Measurements from ENCODE around the gene MAMSTR. TPM values are rescaled to one million over a fixed set of nuclear protein-coding genes. Genes with fewer than 3 reads are reported as not detected.

Gene MAMSTR
- total and polyA plus RNA-seq, 2 donors (not counting 1 experiment from before 2014, with no cell fraction given), result 0.84 to 0.99 TPM

DNA sequence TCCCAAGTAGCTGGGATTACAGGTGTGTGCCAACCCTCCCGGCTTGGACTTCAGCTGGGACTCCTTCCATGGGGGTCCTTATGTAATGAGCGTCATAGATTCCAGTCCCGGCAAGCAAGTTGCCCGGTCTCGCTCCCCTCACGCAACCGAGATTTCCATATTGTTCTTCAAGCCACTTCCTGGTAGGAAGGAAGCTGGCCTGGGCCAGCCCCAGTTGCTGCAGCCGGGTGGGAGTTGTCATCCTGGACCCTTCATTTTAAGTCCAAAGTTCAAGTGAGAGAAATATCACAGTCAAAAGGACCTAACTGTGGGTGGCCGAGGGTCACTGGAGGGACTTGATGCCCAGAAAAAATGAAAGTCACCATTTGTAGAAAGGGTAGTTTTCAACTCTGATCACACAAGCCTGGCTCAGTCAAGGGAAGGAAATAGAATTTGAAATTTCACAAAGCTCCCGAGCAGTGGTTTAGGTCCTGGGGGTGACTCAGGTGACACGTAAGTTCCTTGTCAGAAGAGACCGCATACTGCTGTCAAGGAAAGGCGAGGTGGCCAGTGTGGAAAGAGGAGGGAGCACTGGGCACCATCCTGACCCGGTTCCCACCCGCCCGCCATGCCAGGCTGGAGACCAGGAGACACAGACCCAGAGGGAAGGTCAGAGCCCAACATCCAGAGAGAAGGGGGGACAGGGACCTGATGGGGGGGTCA lies 41.1 kb upstream of the MAMSTR start:
- no peak for DNase-seq (ENCODE audit: low read depth in 2 of 2)
- no peaks in the 10 kb centered on the region for H3K4me1 ChIP-seq (ENCODE audit: control insufficient read depth, extremely low read depth, insufficient read depth, low read length)
- H3K9ac ChIP-seq (ENCODE audit: insufficient read depth, low read length), result no peak overlapping the region
- no peak overlapping the region for H2AFZ ChIP-seq (ENCODE audit: low read length)
- H3K27me3 ChIP-seq (ENCODE audit: control insufficient read depth, insufficient read depth, low read length), result peaks cover 9% of the 10 kb centered on the region
- H3K79me2 ChIP-seq (ENCODE audit: control insufficient read depth, insufficient read depth, low read length), result no peaks in the 10 kb centered on the region
- TF ChIP-seq EZH2 (IDR thresholded peaks at IDR 0.05; ENCODE audit: low read length, missing control alignments), result no peak
- TF ChIP-seq, protein P1, sequence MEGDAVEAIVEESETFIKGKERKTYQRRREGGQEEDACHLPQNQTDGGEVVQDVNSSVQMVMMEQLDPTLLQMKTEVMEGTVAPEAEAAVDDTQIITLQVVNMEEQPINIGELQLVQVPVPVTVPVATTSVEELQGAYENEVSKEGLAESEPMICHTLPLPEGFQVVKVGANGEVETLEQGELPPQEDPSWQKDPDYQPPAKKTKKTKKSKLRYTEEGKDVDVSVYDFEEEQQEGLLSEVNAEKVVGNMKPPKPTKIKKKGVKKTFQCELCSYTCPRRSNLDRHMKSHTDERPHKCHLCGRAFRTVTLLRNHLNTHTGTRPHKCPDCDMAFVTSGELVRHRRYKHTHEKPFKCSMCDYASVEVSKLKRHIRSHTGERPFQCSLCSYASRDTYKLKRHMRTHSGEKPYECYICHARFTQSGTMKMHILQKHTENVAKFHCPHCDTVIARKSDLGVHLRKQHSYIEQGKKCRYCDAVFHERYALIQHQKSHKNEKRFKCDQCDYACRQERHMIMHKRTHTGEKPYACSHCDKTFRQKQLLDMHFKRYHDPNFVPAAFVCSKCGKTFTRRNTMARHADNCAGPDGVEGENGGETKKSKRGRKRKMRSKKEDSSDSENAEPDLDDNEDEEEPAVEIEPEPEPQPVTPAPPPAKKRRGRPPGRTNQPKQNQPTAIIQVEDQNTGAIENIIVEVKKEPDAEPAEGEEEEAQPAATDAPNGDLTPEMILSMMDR (conservative IDR thresholded peaks at IDR 0.05 in 1 of 2, IDR thresholded peaks at IDR 0.05 in 1 of 2; ENCODE audit: low read depth in 1 of 2, low read length in 2 of 2), result no peak
- no peak overlapping the region for H3K27ac ChIP-seq (ENCODE audit: insufficient read depth, low read length)
- H3K4me2 ChIP-seq (ENCODE audit: extremely low read depth, insufficient read depth, low read length), result no peak overlapping the region
- H3K9me3 ChIP-seq (ENCODE audit: control insufficient read depth, insufficient read depth, low read depth, low read length), result no peaks in the 10 kb centered on the region
- H3K36me3 ChIP-seq (ENCODE audit: control insufficient read depth, insufficient read depth, low read length), result no peaks in the 10 kb centered on the region
- H3K4me3 ChIP-seq (replicated peaks in 1 of 4; ENCODE audit: control extremely low read depth in 1 of 4, insufficient read depth in 1 of 4, low read depth in 3 of 4, low read length in 4 of 4), result no peak overlapping the region
- no peaks in the 10 kb centered on the region for H4K20me1 ChIP-seq (ENCODE audit: control insufficient read depth, extremely low read depth, insufficient read depth, low read length)

DNA sequence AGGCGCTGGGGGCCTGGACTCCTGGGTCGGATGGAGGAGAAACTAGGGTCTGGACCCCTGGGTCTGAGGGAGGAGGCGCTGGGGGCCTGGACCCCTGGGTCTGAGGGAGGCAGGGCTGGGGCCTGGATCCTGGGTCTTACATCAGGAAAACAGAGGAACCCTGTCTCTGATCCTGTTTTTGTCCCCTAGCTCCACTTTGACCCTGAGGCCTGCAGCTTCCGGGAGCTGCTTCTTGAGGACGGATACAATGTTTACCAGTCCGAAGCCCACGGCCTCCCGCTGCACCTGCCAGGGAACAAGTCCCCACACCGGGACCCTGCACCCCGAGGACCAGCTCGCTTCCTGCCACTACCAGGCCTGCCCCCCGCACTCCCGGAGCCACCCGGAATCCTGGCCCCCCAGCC lies 38.2 kb upstream of the MAMSTR start:
- H3K79me2 ChIP-seq (ENCODE audit: control insufficient read depth, insufficient read depth, low read length), result no peaks in the 10 kb centered on the region
- H3K36me3 ChIP-seq (ENCODE audit: control insufficient read depth, insufficient read depth, low read length), result no peaks in the 10 kb centered on the region
- H4K20me1 ChIP-seq (ENCODE audit: control insufficient read depth, extremely low read depth, insufficient read depth, low read length), result no peaks in the 10 kb centered on the region
- H3K4me1 ChIP-seq (ENCODE audit: control insufficient read depth, extremely low read depth, insufficient read depth, low read length), result no peaks in the 10 kb centered on the region
- H3K9me3 ChIP-seq (ENCODE audit: control insufficient read depth, insufficient read depth, low read depth, low read length), result no peaks in the 10 kb centered on the region
- H3K9ac ChIP-seq (ENCODE audit: insufficient read depth, low read length), result no peak overlapping the region
- no peak overlapping the region for H3K4me2 ChIP-seq (ENCODE audit: extremely low read depth, insufficient read depth, low read length)
- TF ChIP-seq, protein P1 (conservative IDR thresholded peaks at IDR 0.05 in 1 of 2, IDR thresholded peaks at IDR 0.05 in 1 of 2; ENCODE audit: low read depth in 1 of 2, low read length in 2 of 2), result no peak
- no peak for TF ChIP-seq EZH2 (IDR thresholded peaks at IDR 0.05; ENCODE audit: low read length, missing control alignments)
- no peak overlapping the region for H3K4me3 ChIP-seq (replicated peaks in 1 of 4; ENCODE audit: control extremely low read depth in 1 of 4, insufficient read depth in 1 of 4, low read depth in 3 of 4, low read length in 4 of 4)
- no peak overlapping the region for H2AFZ ChIP-seq (ENCODE audit: low read length)
- DNase-seq (ENCODE audit: low read depth in 2 of 2), result no peak
- H3K27me3 ChIP-seq (ENCODE audit: control insufficient read depth, insufficient read depth, low read length), result peaks cover 12% of the 10 kb centered on the region
- no peak overlapping the region for H3K27ac ChIP-seq (ENCODE audit: insufficient read depth, low read length)

DNA sequence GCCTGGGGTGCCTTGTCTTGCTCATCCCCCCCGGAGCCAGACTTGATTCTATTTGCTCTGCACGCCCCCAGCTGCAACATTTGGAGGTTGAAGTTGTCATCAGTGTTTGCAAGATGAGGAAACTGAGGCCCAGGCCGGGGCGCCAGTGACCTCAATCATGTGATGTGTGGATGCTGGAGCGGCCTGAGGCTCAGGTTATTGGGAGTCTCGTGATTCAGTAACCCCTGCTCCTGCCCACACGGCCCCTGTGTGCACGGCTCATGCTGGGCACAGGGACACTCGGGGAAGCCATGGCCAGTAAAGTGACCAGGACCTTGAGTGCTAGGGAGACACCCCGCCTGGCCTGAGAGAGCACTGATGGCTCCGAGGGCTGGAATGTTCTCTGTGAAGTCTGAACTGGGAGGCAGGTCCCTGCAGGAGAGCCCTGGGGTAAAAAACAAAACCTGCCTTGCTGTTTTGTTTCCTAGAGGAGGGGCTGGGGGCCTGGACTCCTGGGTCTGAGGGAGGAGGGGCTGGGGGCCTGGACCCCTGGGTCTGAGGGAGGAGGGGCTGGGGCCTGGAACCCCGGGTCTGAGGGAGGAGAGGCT lies 37.7 kb upstream of the MAMSTR start:
- Histone ChIP-seq H3K79me2 (ENCODE audit: control insufficient read depth, insufficient read depth, low read length) (no peaks in the 10 kb centered on the region), H3K27ac (ENCODE audit: insufficient read depth, low read length) (no peak overlapping the region), H3K27me3 (ENCODE audit: control insufficient read depth, insufficient read depth, low read length) (peaks cover 11% of the 10 kb centered on the region), H3K4me1 (ENCODE audit: control insufficient read depth, extremely low read depth, insufficient read depth, low read length) (peaks cover 2% of the 10 kb centered on the region), H3K4me3 (replicated peaks in 1 of 4; ENCODE audit: control extremely low read depth in 1 of 4, insufficient read depth in 1 of 4, low read depth in 3 of 4, low read length in 4 of 4) (no peak overlapping the region), H2AFZ (ENCODE audit: low read length) (no peak overlapping the region), H3K4me2 (ENCODE audit: extremely low read depth, insufficient read depth, low read length) (no peak overlapping the region), H3K9me3 (ENCODE audit: control insufficient read depth, insufficient read depth, low read depth, low read length) (no peaks in the 10 kb centered on the region), H3K36me3 (ENCODE audit: control insufficient read depth, insufficient read depth, low read length) (no peaks in the 10 kb centered on the region), H3K9ac (ENCODE audit: insufficient read depth, low read length) (no peak overlapping the region), H4K20me1 (ENCODE audit: control insufficient read depth, extremely low read depth, insufficient read depth, low read length) (no peaks in the 10 kb centered on the region)
- DNase-seq (ENCODE audit: low read depth in 2 of 2), result no peak
- TF ChIP-seq EZH2 (IDR thresholded peaks at IDR 0.05; ENCODE audit: low read length, missing control alignments), result no peak
- TF ChIP-seq, protein P1 (conservative IDR thresholded peaks at IDR 0.05 in 1 of 2, IDR thresholded peaks at IDR 0.05 in 1 of 2; ENCODE audit: low read depth in 1 of 2, low read length in 2 of 2), result no peak

Data from fibroblast of lung (primary cell).